ENCODE results near the gene MUC5AC.
"Not testable (repeated sequence)": the region's sequence is repeated elsewhere in the genome, so short reads cannot be mapped to it uniquely, and the experiment has no call there.

MUC5AC gene

GRCh38 chr11:1162491-1163311, 4.9 kb downstream of the MUC5AC start:
- no peak for DNase-seq (ENCODE audit: low read depth)

- no peak for DNase-seq (ENCODE audit: low read depth)
These were observed 5.7 kb downstream of the MUC5AC start for GRCh38 chr11:1163321-1163910.

- DNase-seq (ENCODE audit: low read depth): no peak
These were observed 6.4 kb downstream of the MUC5AC start for GRCh38 chr11:1163911-1164735.

- DNase-seq (ENCODE audit: low read depth): not testable (repeated sequence)
These were observed 7.1 kb downstream of the MUC5AC start for GRCh38 chr11:1164779-1165255.

GRCh38 chr11:1165256-1166041, 7.7 kb downstream of the MUC5AC start:
- no peak for DNase-seq (ENCODE audit: low read depth)

GRCh38 chr11:1167256-1167655, 9.5 kb downstream of the MUC5AC start:
- no peak for DNase-seq (ENCODE audit: low read depth)

GRCh38 chr11:1167751-1168231, 10.0 kb downstream of the MUC5AC start:
- no peak for DNase-seq (ENCODE audit: low read depth)

GRCh38 chr11:1168256-1168655, 10.5 kb downstream of the MUC5AC start:
- no peak for DNase-seq (ENCODE audit: low read depth)

GRCh38 chr11:1168721-1169161, 11.0 kb downstream of the MUC5AC start:
- no peak for DNase-seq (ENCODE audit: low read depth)

GRCh38 chr11:1171223-1171984, 13.7 kb downstream of the MUC5AC start:
- DNase-seq (ENCODE audit: low read depth): no peak

- no peak for DNase-seq (ENCODE audit: low read depth)
These were observed 14.4 kb downstream of the MUC5AC start for GRCh38 chr11:1171985-1172728.

- DNase-seq (ENCODE audit: low read depth): no peak
These were observed 15.0 kb downstream of the MUC5AC start for GRCh38 chr11:1172729-1173117.

GRCh38 chr11:1173396-1173795, 15.6 kb downstream of the MUC5AC start:
- DNase-seq (ENCODE audit: low read depth): not testable (repeated sequence)

- no peak for DNase-seq (ENCODE audit: low read depth)
These were observed 17.0 kb downstream of the MUC5AC start for GRCh38 chr11:1174441-1175370.

GRCh38 chr11:1175461-1176223, 17.9 kb downstream of the MUC5AC start:
- no peak for DNase-seq (ENCODE audit: low read depth)

- no peak for DNase-seq (ENCODE audit: low read depth)
These were observed 18.7 kb downstream of the MUC5AC start for GRCh38 chr11:1176224-1177019.

- no peak for DNase-seq (ENCODE audit: low read depth)
These were observed 19.4 kb downstream of the MUC5AC start for GRCh38 chr11:1177020-1177770.

Measured in activated T-helper 9 cell treated with anti-CD3 and anti-CD28 coated beads, Interleukin-2, amount 50 U/mL, for 16 hours (primary cell).